Caco-2 (cell line): Measurements from ENCODE around the gene CPAMD8. TPM values are rescaled to one million over a fixed set of nuclear protein-coding genes. Genes with fewer than 3 reads are reported as not detected.

Experiments
- BruUV-seq: library from RNA; stranded (reverse); fragments of 400-500 nt; replicated peaks from 2 replicates; lab custom pipeline; 2021; lab: Mats Ljungman, UMichigan
- CTCF ChIA-PET: fragments of 300-600 bp; sonication (Branson Sonifier 250); formaldehyde crosslinking; loops from one replicate; lab custom pipeline; 2022; ENCODE audit warnings: antibody characterized with exemption; lab: Charles Lee
- POLR2A ChIA-PET: fragments of 300-600 bp; sonication (Branson Sonifier 250); formaldehyde crosslinking; loops from one replicate; lab custom pipeline; 2022; ENCODE audit warnings: antibody characterized with exemption; lab: Charles Lee
- DNase-seq, 2 experiments: peaks; one replicate each; pipeline versions ENCODE4 v3.0.0 to v3.0.0-alpha.2; 2020 to 2022
- H3K27me3 ChIP-seq: replicated peaks from 2 replicates; pipeline ENCODE4 v1.6.0; 2011; ENCODE audit warnings: low read length; ENCODE audit not compliant: control insufficient read depth, insufficient read depth
- H3K36me3 ChIP-seq: 2 replicates; pipeline ENCODE4 v1.5.1; 2011; ENCODE audit warnings: low read length; ENCODE audit not compliant: control insufficient read depth, insufficient read depth
- H3K4me1 ChIP-seq: fragments of 250-450 bp; sonication (Bioruptor Pico); 2 replicates; pipeline ENCODE4 v1.5.1; 2020; ENCODE audit warnings: mild to moderate bottlenecking
- H3K4me3 ChIP-seq: 2 replicates; pipeline ENCODE4 v1.5.1; 2011; ENCODE audit warnings: low read depth, mild to moderate bottlenecking, control low read depth, low read length
- H3K9me3 ChIP-seq: fragments of 250-450 bp; sonication (Bioruptor Pico); 2 replicates; pipeline ENCODE4 v1.5.1; 2020; ENCODE audit warnings: mild to moderate bottlenecking, moderate library complexity
- H3K27ac Mint-ChIP-seq: one replicate; pipeline ENCODE4 v1.8.0; 2022; ENCODE audit warnings: mixed read lengths; ENCODE audit not compliant: unreplicated experiment
- H3K27me3 Mint-ChIP-seq: one replicate; pipeline ENCODE4 v1.8.0; 2022; ENCODE audit warnings: mixed read lengths; ENCODE audit not compliant: insufficient read depth, unreplicated experiment
- H3K36me3 Mint-ChIP-seq: one replicate; pipeline ENCODE4 v1.8.0; 2022; ENCODE audit warnings: mild to moderate bottlenecking, mixed read lengths; ENCODE audit not compliant: insufficient read depth, unreplicated experiment
- H3K4me1 Mint-ChIP-seq: one replicate; pipeline ENCODE4 v1.8.0; 2022; ENCODE audit warnings: low read depth, mixed read lengths; ENCODE audit not compliant: unreplicated experiment
- H3K4me3 Mint-ChIP-seq: one replicate; pipeline ENCODE4 v1.8.0; 2022; ENCODE audit warnings: mild to moderate bottlenecking, moderate library complexity, mixed read lengths; ENCODE audit not compliant: unreplicated experiment
- H3K9me3 Mint-ChIP-seq: one replicate; pipeline ENCODE4 v1.8.0; 2022; ENCODE audit warnings: mixed read lengths; ENCODE audit not compliant: unreplicated experiment
- intact Hi-C: fragments of 100-400 bp; cut with micrococcal nuclease; formaldehyde crosslinking; loops from one replicate; pipeline ENCODE4 v1.10.0; 2022; ENCODE audit not compliant: unreplicated experiment
- total RNA-seq: library from RNA; stranded (reverse); gene quantifications from 2 replicates; pipeline ENCODE4 v1.2.3, GENCODE V29; 2022
- TF ChIP-seq, protein P1 (sequence below), 2 experiments: fragments of 200-600 bp in 1 of 2; IDR thresholded peaks; 1 replicate in 1 of 2; 2 replicates in 1 of 2; pipeline versions ENCODE4 v1.5.1 to v1.8.0; 2011 to 2022; ENCODE audit warnings: antibody characterized with exemption in 1 of 2, control low read depth in 1 of 2, inconsistent platforms in 1 of 2, low read depth in 1 of 2, low read length in 1 of 2, mild to moderate bottlenecking in 1 of 2, moderate library complexity in 1 of 2; ENCODE audit not compliant: insufficient read depth in 1 of 2, severe bottlenecking in 1 of 2, unreplicated experiment in 1 of 2

The CPAMD8 gene
- total RNA-seq, 1 experiment from 2014 or later, result 1.1 TPM

DNA sequence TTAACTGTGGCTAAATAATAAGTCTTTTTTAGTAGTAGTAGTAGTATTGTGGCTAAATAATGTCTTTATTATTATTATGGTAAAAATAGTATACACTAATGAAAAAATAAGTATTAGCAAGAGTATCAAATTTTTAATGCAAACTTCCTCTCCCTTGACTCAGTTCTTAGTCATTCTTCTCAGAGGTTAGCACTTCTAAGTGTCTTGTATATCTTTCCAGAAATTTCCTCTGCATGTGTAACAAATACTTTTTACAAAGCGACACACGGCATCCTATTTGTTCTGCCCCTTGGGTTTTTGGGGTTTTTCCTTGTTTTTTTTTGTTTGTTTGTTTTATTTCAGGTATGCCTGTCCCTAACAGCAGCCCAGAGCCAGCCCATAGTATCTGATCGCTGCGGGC is 176.5 kb downstream of the CPAMD8 start:
- TF ChIP-seq, protein P1, sequence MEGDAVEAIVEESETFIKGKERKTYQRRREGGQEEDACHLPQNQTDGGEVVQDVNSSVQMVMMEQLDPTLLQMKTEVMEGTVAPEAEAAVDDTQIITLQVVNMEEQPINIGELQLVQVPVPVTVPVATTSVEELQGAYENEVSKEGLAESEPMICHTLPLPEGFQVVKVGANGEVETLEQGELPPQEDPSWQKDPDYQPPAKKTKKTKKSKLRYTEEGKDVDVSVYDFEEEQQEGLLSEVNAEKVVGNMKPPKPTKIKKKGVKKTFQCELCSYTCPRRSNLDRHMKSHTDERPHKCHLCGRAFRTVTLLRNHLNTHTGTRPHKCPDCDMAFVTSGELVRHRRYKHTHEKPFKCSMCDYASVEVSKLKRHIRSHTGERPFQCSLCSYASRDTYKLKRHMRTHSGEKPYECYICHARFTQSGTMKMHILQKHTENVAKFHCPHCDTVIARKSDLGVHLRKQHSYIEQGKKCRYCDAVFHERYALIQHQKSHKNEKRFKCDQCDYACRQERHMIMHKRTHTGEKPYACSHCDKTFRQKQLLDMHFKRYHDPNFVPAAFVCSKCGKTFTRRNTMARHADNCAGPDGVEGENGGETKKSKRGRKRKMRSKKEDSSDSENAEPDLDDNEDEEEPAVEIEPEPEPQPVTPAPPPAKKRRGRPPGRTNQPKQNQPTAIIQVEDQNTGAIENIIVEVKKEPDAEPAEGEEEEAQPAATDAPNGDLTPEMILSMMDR (IDR thresholded peaks at IDR 0.05; ENCODE audit: insufficient read depth in 1 of 2, low read depth in 1 of 2, low read length in 1 of 2, severe bottlenecking in 1 of 2, unreplicated experiment in 1 of 2), result no peak
- POLR2A ChIA-PET, result no interaction called here
- Histone ChIP-seq H3K4me1 (no peaks in the 10 kb centered on the region), H3K27me3 (no peaks in the 10 kb centered on the region), H3K4me3 (no peak overlapping the region), H3K9me3 (no peaks in the 10 kb centered on the region), H3K36me3 (peaks cover 3% of the 10 kb centered on the region; the same call in 1 of the 2 replicates)
- DNase-seq, result no peak
- Mint-ChIP-seq H3K4me3 (no peak overlapping the region), H3K9me3 (no peaks in the 10 kb centered on the region), H3K36me3 (peaks cover 75% of the 10 kb centered on the region), H3K27me3 (no peaks in the 10 kb centered on the region), H3K4me1 (no peaks in the 10 kb centered on the region), H3K27ac (no peak overlapping the region)
- intact Hi-C loops, result no loop called here
- BruUV-seq, result no TSS peak
- CTCF ChIA-PET, result no interaction called here

DNA sequence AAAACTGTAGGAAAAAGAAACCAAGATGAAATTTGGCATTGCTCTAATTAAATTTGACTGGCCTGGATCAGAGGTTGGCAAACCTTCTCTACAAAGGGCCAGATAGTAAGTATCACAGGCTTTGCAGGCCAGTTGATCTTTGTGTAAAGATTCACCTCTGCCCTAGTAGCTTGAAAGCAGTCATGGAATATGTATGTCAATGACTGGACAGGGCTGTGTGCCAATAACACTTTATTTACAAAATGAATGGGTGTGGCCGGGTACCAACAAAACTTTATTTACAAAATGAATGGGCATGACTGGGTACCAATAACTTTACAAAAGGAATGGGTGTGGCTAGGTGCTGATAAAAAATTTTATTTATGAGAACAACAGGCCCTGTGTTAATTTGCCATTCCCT is 177.4 kb downstream of the CPAMD8 start:
- Mint-ChIP-seq H3K4me3 (no peak overlapping the region), H3K36me3 (peaks cover 74% of the 10 kb centered on the region), H3K27ac (no peak overlapping the region), H3K4me1 (no peaks in the 10 kb centered on the region), H3K27me3 (no peaks in the 10 kb centered on the region), H3K9me3 (no peaks in the 10 kb centered on the region)
- TF ChIP-seq, protein P1 (IDR thresholded peaks at IDR 0.05; ENCODE audit: insufficient read depth in 1 of 2, low read depth in 1 of 2, low read length in 1 of 2, severe bottlenecking in 1 of 2, unreplicated experiment in 1 of 2), result no peak
- Histone ChIP-seq H3K4me3 (no peak overlapping the region), H3K27me3 (no peaks in the 10 kb centered on the region), H3K9me3 (no peaks in the 10 kb centered on the region), H3K36me3 (peaks cover 3% of the 10 kb centered on the region; the same call in 1 of the 2 replicates), H3K4me1 (no peaks in the 10 kb centered on the region)
- intact Hi-C loops, result no loop called here
- DNase-seq, result no peak
- no TSS peak for BruUV-seq
- CTCF ChIA-PET, result no interaction called here
- POLR2A ChIA-PET, result no interaction called here

DNA sequence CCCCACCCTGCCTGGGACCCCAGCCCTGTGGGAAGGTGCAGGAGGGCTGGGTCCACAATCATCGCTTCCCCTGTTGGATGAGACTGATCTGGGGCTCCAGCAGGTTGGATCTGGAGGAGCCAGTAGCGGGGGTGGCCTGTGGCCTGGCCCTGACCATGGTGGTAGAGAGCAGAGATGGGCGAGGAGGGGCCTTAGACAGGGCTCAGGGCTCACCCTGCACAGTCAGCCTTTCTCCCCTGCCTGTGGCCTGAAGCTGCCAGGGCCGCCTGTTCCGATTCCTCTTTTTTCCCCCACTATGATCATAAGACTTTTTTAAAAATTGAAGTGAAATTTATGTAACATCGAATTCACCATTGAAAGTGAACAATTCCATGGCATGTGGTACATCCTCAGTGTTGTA is 179.2 kb downstream of the CPAMD8 start:
- Histone ChIP-seq H3K4me3 (no peak overlapping the region), H3K36me3 (peaks cover 2% of the 10 kb centered on the region; the same call in 1 of the 2 replicates), H3K4me1 (no peaks in the 10 kb centered on the region), H3K27me3 (no peaks in the 10 kb centered on the region), H3K9me3 (no peaks in the 10 kb centered on the region)
- no peak for DNase-seq
- intact Hi-C loops, result no loop called here
- no peaks in the 10 kb centered on the region for H3K4me1 Mint-ChIP-seq
- peaks cover 73% of the 10 kb centered on the region for H3K36me3 Mint-ChIP-seq
- ChIA-PET CTCF (no interaction called here), POLR2A (no interaction called here)
- H3K4me3 Mint-ChIP-seq, result no peak overlapping the region
- no peaks in the 10 kb centered on the region for H3K9me3 Mint-ChIP-seq
- no peaks in the 10 kb centered on the region for H3K27me3 Mint-ChIP-seq
- no peak overlapping the region for H3K27ac Mint-ChIP-seq
- BruUV-seq, result no TSS peak
- TF ChIP-seq, protein P1 (IDR thresholded peaks at IDR 0.05; ENCODE audit: insufficient read depth in 1 of 2, low read depth in 1 of 2, low read length in 1 of 2, severe bottlenecking in 1 of 2, unreplicated experiment in 1 of 2), result no peak
